Activated T-helper 2 cell treated with anti-CD3 and anti-CD28 coated beads, Interferon-gamma antibody, Interleukin-2, Interleukin-4, amounts not matched to agents 10 μg/mL and 5 μg/mL and 100 μg/mL, durations not matched to agents 14 hours and 24 hours and 36 hours (primary cell): ENCODE results near the gene RNF26. TPM values are rescaled to one million over a fixed set of nuclear protein-coding genes. Genes with fewer than 3 reads are reported as not detected.

ENCODE experiments used
- DNase-seq: peaks from one replicate; pipeline ENCODE4 v3.0.0; 2021; ENCODE audit warnings: low spot score
- H3K27ac Mint-ChIP-seq: one replicate; pipeline ENCODE4 v1.8.0; 2021; ENCODE audit warnings: mixed read lengths
- H3K27me3 Mint-ChIP-seq: one replicate; pipeline ENCODE4 v1.8.0; 2021; ENCODE audit warnings: low read depth, mixed read lengths
- H3K36me3 Mint-ChIP-seq: one replicate; pipeline ENCODE4 v1.8.0; 2021; ENCODE audit warnings: low read depth, mixed read lengths
- H3K4me1 Mint-ChIP-seq: one replicate; pipeline ENCODE4 v1.8.0; 2021; ENCODE audit warnings: low read depth, mixed read lengths
- H3K4me3 Mint-ChIP-seq: one replicate; pipeline ENCODE4 v1.8.0; 2021; ENCODE audit warnings: low read depth, mild to moderate bottlenecking, moderate library complexity, mixed read lengths
- H3K9me3 Mint-ChIP-seq: one replicate; pipeline ENCODE4 v1.8.0; 2021; ENCODE audit warnings: mixed read lengths
- intact Hi-C: fragments of 100-400 bp; cut with micrococcal nuclease; formaldehyde crosslinking; loops from one replicate; pipeline ENCODE4 v1.15.1; 2023
- total RNA-seq: library from RNA; stranded (reverse); gene quantifications from 2 replicates; pipeline ENCODE4 v1.2.3, GENCODE V29; 2022

RNF26 gene
- total RNA-seq, 1 donor from 2014 or later, result 32.6 TPM

DNA sequence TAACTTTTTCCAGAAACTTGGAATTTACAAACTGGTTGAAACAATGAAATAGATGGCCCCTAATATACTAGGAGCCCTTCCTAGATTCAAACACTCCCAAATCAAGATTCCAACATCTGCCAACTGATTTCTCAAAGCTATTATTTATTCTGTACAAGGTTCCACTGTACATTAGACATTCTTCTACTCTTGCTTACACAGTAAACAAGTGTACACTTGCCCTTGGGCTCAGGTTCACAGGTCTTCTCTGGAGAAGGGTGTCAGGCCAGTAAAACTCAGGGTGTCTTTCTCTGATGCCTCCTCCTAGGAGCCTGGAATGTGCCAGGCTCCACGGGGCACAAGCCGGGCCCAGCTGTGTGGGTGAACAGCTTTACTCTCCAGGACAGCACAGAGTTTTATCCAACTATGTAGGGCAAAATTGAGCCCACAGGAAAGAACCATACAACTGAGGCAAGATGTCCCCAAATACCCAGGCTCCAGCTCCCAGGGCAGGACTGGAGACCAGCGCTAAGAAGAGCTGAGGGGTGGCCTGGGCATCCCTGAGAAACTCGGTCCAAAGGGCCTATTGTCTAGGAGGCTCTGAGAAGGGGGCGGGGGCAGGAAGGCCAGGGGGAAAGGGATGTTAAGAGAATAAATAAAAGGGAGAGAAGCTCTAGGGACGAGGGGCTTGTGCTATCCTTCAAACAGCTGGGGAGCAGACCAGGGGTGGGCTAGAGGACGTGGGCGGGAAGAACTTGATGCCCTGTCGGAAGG lies 20.9 kb downstream of the RNF26 start:
- peaks cover 14% of the 10 kb centered on the region for H3K4me1 Mint-ChIP-seq
- H3K9me3 Mint-ChIP-seq, result no peaks in the 10 kb centered on the region
- H3K27ac Mint-ChIP-seq, result no peak overlapping the region
- DNase-seq, result no peak
- peaks cover 19% of the 10 kb centered on the region for H3K27me3 Mint-ChIP-seq
- H3K36me3 Mint-ChIP-seq, result no peaks in the 10 kb centered on the region
- intact Hi-C loops, result no loop called here
- no peak overlapping the region for H3K4me3 Mint-ChIP-seq

DNA sequence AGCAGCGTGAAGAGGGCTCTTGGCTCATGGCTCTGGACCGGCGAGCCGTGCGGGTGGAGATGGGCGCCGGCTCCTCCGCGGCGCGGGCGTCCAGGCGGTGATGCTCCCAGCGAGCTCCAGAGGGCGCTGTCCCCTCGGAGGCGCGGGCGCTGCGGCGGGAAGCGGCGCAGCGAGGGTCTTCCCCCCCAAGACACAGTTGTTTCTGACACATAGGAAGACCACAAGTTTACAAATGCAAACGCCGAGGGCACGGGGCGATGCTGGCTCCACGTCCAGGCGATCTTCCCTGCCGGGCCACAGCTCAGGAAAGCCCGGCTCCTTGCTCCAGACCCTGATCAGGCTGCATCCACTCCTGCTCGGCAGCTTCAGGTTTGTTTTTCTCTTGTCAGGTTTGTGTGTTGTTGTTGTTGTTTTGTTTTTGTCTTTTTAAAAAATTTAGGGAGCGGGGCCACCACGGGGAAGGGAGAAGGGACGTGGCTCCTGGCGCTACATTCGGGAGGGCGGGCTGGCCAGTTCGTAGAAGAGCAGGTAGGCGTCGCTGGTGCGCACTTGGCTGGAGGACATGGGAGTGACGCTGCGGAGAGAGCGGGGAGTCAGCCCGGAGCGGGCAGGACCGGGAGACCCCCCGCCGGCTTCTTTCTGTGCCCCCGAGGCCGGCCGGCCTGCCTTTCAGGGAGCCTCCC lies 22.2 kb downstream of the RNF26 start:
- intact Hi-C loops, result loop anchor here (1.0 kb wide), 3 partner anchors 18 to 118 kb away; partner anchors contain the start of gene USP2
- H3K27me3 Mint-ChIP-seq, result peaks cover 12% of the 10 kb centered on the region
- peaks cover 17% of the 10 kb centered on the region for H3K4me1 Mint-ChIP-seq
- H3K9me3 Mint-ChIP-seq, result no peaks in the 10 kb centered on the region
- H3K27ac Mint-ChIP-seq, result peak overlapping the region; percentile 71
- DNase-seq, result peak; percentile 68
- no peaks in the 10 kb centered on the region for H3K36me3 Mint-ChIP-seq
- H3K4me3 Mint-ChIP-seq, result peak overlapping the region; percentile 82

DNA sequence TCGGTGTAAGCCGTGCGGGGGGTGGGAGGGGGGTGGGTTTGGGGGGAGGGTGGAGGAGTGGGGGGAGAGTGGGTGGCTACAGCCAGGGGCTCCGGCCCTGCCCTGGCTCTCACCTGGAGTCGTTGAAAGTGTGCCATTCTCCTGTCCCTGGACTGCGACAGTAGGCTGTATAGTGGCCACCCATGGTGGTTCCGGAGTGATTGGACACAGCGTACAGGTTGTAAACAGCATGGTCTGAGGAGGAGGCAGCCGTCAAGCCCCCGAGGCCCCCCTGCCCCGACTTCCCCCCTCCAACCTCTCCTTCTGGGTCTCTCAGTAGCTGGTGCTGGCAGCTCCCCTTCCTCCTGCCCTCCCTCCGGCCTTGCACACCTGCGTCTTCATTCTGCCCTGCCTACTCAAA lies 22.7 kb downstream of the RNF26 start:
- Mint-ChIP-seq H3K36me3 (no peaks in the 10 kb centered on the region), H3K9me3 (no peaks in the 10 kb centered on the region), H3K27ac (peak overlapping the region; percentile 2), H3K4me3 (peak overlapping the region; percentile 68), H3K27me3 (peaks cover 14% of the 10 kb centered on the region), H3K4me1 (peaks cover 20% of the 10 kb centered on the region)
- no peak for DNase-seq
- intact Hi-C loops, result no loop called here

DNA sequence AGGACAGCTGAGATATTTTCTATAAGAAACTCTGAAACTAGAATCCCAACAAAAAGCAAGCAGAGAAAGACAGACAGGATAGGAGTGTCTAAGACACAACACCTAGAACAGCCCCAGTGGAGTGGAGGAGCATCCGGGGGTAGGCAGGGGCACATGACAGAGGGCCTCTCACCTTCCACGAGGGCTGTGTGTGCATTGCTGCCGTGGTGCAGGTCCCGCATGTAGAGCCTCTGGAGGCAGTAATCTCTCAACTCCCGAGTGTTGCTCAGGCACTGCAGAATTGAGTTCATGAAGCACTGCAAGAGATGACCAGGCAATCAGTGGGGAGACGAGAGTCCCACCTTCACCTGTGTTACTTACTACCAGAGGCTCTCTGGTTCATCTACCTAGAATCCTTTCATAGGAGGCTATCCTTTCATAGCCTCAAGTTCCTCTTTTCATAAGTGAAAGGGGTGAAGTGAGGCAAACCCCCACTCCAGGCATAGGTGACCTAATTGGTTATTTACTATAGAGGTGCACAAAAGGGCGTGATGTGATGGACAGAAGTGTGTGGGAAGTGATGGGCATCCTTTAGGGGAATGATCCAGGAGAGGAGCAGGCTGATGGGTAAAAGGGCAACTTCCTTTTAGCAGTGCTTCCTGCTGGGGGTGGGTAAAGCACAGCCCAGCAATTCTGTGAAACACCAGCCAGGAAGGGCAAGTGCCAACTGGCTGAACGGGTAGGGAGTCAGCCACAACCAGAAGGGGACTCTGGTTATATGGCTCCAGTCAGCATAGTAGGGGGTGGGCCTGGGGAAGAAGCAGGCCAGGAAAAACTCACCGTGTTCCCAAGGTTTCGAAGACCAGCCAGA lies 25.3 kb downstream of the RNF26 start:
- Mint-ChIP-seq H3K9me3 (no peaks in the 10 kb centered on the region), H3K4me1 (peaks cover 26% of the 10 kb centered on the region), H3K27me3 (peaks cover 22% of the 10 kb centered on the region), H3K36me3 (no peaks in the 10 kb centered on the region), H3K4me3 (no peak overlapping the region), H3K27ac (no peak overlapping the region)
- intact Hi-C loops, result no loop called here
- no peak for DNase-seq

DNA sequence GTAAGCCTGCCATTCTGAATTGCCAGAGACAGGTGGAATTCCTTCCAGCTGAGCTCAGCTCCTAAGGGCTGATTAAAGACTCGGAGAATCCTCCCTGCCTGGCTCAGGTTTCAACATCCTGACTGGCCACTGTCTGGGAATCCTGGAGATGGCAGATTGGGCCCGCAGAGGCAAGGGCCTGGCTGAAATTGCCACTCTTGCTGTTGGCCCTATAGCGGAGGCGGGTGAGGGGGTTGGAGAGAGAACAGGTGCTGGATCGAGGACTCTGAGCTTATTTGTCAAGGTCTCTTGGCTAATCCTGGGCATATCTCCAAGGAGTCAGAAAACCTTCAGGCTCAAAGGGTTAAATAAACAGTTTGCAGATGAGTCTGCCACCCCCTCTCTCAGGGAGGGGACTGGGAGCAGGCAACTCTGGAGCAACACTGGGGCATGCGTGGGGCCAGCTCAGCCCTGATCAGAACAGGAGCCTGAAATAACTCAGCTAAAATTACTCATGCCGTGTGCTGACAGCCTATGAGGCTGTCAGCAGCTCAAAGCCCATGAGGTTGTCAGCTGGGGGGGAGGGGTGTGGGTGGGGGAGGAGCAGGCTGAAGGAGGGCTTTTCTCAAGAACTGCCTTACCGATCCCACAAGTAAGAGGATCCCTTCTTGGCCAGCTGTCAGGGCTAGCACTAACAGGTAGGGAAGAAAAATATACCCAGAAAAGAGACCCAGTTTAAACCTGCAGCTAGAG lies 26.9 kb downstream of the RNF26 start:
- intact Hi-C loops, result loop anchor here (1.0 kb wide), 1 partner anchor 20 kb away; the partner anchor contains the start of gene USP2
- no peak for DNase-seq
- no peaks in the 10 kb centered on the region for H3K36me3 Mint-ChIP-seq
- H3K27ac Mint-ChIP-seq, result no peak overlapping the region
- H3K27me3 Mint-ChIP-seq, result peaks cover 24% of the 10 kb centered on the region
- no peak overlapping the region for H3K4me3 Mint-ChIP-seq
- H3K4me1 Mint-ChIP-seq, result peaks cover 24% of the 10 kb centered on the region
- H3K9me3 Mint-ChIP-seq, result no peaks in the 10 kb centered on the region

DNA sequence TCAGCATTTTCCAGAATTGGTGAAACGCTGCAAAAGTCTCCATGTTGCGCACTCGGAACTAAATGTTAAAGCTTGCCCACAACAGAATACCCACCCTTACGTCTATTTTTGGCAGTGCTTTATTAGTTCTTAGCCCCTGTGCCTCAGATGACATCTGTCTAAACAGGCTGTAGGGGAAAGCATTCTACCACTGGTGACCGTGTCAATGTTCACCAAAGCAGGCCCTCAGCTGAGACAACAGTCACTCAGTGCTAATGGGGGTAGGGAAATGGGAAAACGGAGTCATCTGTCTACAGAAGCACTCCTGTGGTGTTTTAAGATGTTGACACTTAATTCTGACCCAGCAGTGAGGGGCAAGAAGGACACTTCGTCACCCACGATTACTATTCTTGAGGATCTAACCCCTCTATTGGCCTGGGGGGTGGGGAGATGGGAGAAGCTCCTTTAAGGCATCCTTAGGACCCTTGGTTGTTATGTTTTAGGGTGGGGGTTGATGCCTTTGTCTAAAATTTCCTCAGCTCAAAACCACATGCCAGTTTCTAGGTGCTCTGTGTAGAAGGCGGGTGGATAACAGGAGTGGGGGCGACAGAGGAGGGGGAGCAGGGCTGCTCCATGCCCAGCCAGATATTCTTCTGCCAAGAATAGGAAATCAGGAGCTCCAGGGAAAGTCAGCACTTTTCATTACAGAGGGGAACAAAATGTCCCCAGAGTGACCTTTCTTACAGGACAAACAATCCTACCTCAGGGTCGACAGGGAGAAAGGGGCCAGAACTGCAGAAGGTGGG lies 27.8 kb downstream of the RNF26 start:
- peaks cover 29% of the 10 kb centered on the region for H3K27me3 Mint-ChIP-seq

DNA sequence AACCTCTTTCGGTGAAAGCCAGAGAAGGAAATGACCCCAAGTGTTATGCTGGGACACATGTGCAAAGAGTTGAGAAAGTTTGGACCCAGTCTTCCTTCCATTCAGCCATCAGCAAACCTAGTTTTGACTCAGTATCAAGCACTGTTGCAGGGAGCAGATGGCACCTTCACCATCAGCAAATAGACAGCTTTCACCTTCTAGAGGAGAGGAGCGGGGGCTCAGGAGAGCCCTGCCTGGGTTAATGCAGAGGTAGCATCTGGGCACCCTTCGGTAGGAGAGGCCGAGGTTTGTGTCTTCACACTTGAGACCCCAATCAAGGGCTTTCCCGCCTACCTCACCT lies 28.4 kb downstream of the RNF26 start:
- no peaks in the 10 kb centered on the region for H3K9me3 Mint-ChIP-seq
- intact Hi-C loops, result no loop called here
- no peak overlapping the region for H3K27ac Mint-ChIP-seq
- peaks cover 29% of the 10 kb centered on the region for H3K27me3 Mint-ChIP-seq
- peak overlapping the region; percentile 38 for H3K4me3 Mint-ChIP-seq
- H3K36me3 Mint-ChIP-seq, result no peaks in the 10 kb centered on the region
- no peak for DNase-seq
- H3K4me1 Mint-ChIP-seq, result peaks cover 18% of the 10 kb centered on the region

More for the DNA sequence above, 27.8 kb downstream of the RNF26 start:
- no peak overlapping the region for H3K27ac Mint-ChIP-seq
- H3K36me3 Mint-ChIP-seq, result no peaks in the 10 kb centered on the region
- no peaks in the 10 kb centered on the region for H3K9me3 Mint-ChIP-seq
- intact Hi-C loops, result loop anchor here (1.0 kb wide), 1 partner anchor 19 kb away; the partner anchor contains the start of gene USP2
- H3K4me3 Mint-ChIP-seq, result peak overlapping the region; percentile 38
- peaks cover 20% of the 10 kb centered on the region for H3K4me1 Mint-ChIP-seq
- no peak for DNase-seq

DNA sequence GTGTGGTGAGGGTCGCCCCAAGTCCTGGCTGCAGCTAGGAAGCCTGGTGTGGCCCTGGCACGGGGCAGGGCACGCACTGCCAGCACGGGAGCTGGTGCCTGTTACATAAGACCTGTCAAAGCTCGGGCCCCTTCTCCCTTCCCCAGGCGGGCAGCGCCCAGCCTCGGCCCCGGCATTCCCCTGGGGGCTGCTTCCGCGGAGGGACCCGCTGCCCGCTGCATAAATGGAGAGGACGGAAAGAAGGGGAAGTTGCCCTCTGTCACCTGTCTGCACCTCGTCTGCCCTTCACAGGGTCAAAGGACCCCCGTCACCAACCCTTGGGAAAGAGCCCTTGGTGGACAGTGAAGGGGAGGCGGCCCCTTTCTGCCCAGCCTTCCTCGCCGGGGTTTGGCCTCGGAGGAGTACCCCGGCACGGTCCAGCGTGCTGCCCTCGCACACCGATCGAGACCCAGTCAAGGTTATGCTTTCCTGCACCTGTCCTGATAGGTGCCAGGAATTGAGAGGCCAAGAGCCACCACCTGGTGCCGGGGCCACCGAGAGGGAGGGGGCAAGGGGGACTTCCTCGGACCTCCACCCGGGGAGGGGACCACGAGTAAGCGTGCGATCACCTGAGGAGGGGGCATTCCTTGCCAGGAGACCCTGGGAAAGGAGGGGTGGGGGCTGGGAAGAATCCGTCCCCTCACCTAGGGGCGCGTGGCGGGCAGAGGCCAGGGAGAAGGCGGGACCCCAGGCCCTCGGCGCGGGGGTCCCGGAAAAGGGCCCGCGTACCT lies 28.9 kb downstream of the RNF26 start:
- H3K27ac Mint-ChIP-seq, result no peak overlapping the region
- no peaks in the 10 kb centered on the region for H3K9me3 Mint-ChIP-seq
- H3K4me3 Mint-ChIP-seq, result peak overlapping the region; percentile 8
- no peak for DNase-seq
- H3K36me3 Mint-ChIP-seq, result no peaks in the 10 kb centered on the region
- peaks cover 30% of the 10 kb centered on the region for H3K27me3 Mint-ChIP-seq
- intact Hi-C loops, result no loop called here
- peaks cover 18% of the 10 kb centered on the region for H3K4me1 Mint-ChIP-seq

DNA sequence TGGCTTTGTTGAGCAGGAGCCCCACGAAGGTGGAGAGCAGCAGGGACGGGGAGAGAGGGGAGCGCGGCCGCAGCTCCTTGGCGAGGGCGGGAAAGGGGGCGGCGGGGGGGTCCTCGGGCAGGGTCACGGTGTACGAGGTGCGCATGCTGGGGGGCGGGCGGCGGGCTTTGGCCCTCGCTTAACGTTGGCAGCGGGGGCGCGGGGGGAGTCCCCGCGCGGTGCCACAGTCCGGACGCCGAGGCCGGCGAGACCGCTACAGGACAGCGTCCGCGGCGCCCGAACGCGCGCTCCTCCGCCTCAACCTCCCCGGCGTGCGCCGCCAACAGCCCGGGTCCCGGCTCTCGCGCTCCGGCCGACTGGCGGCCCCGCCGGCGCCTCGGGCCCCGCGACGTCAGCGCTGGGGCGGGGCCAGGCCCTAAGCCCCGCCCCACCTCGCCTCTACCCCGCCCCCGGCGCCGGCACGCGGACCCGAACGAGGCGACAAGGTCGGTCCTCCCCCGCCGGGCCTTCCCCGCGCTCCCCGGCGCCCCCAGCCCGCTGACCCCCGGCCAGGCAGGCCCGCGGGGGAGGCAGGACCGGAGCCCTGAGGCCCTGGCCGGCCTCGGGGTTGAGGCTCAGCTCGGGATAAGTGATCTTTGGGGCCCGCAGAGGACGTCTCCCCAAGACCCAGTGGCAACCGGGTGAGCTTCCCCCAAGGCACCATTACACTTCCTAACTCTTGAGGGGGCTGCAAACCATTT lies 29.7 kb downstream of the RNF26 start:
- peak; percentile 53 for DNase-seq
- no peaks in the 10 kb centered on the region for H3K9me3 Mint-ChIP-seq
- no peaks in the 10 kb centered on the region for H3K36me3 Mint-ChIP-seq
- H3K27me3 Mint-ChIP-seq, result peaks cover 30% of the 10 kb centered on the region
- peaks cover 18% of the 10 kb centered on the region for H3K4me1 Mint-ChIP-seq
- H3K4me3 Mint-ChIP-seq, result no peak overlapping the region
- H3K27ac Mint-ChIP-seq, result no peak overlapping the region
- intact Hi-C loops, result no loop called here

DNA sequence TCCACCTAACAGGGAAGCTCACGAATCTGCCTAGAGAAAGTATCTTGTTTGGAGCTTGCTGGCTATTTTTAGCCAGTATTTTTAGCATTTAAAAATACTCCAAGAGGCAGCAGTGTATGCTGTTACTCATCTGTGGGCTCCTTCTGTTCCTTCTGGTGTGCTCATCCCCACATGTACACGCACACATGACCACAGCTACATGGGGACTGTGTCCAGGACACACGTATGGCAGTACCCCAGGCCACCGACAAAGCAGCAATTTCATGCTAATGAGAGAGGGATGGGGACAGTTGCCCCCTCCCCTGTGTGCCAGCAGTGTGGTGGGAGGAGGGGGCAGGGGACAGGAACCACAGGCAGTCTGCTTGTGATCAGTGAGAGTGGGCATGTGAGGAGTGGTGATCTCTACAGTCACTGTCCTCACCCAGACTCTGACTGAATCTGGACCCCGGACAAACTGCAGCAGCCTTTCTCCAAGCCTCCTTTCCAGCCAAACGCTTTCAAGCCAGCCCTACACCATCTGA lies 30.8 kb downstream of the RNF26 start:
- intact Hi-C loops, result no loop called here

More for the DNA sequence above, 30.8 kb downstream of the RNF26 start:
- Mint-ChIP-seq H3K9me3 (no peaks in the 10 kb centered on the region), H3K4me3 (no peak overlapping the region), H3K36me3 (no peaks in the 10 kb centered on the region), H3K4me1 (peaks cover 14% of the 10 kb centered on the region), H3K27ac (no peak overlapping the region), H3K27me3 (peaks cover 30% of the 10 kb centered on the region)
- no peak for DNase-seq
